Muscle of arm (tissue), 14 donors: Measurements from ENCODE around the gene EMX2. TPM values are rescaled to one million over a fixed set of nuclear protein-coding genes. Genes with fewer than 3 reads are reported as not detected.
"Not testable (repeated sequence)": the region's sequence is repeated elsewhere in the genome, so short reads cannot be mapped to it uniquely, and the experiment has no call there.

ENCODE experiments used
- DNase-seq: peaks from one replicate; pipeline ENCODE4 v3.0.0-alpha.2; 2013
- long read RNA-seq, 11 donors: transcript quantifications; one replicate each; lab custom pipeline, GENCODE V29; 2026
- polyA plus RNA-seq, 12 donors: library from polyadenylated mRNA; unstranded; fragments of 120-200 nt; gene quantifications; one replicate each; pipeline ENCODE4 v1.2.1, GENCODE V29; 2013; ENCODE audit not compliant: insufficient read length in 12 of 12

Gene EMX2
- polyA plus RNA-seq: 10 to 100 TPM in 9 of 12 donors, 1 to 10 TPM in 2, not detected in 1; 3.9 to 24.1 (median 12.3) TPM
- long read RNA-seq, donor 1: 0 reads
- long read RNA-seq, donor 2, partial matches to known transcripts: 12 of 15 reads
- long read RNA-seq, donor 2, other reads (novel, unspliced or antisense): 0 of 15 reads
- long read RNA-seq, donor 3, partial matches to known transcripts: 0 of 1 reads
- long read RNA-seq, donor 3, other reads (novel, unspliced or antisense): 0 of 1 reads
- long read RNA-seq, donor 4, partial matches to known transcripts: 0 of 1 reads
- long read RNA-seq, donor 4, other reads (novel, unspliced or antisense): 0 of 1 reads
- long read RNA-seq, donor 5: 0 reads
- long read RNA-seq, donor 6: 0 reads
- long read RNA-seq, donor 7, partial matches to known transcripts: 0 of 2 reads
- long read RNA-seq, donor 7, other reads (novel, unspliced or antisense): 0 of 2 reads
- long read RNA-seq, donor 8, partial matches to known transcripts: 0 of 2 reads
- long read RNA-seq, donor 8, other reads (novel, unspliced or antisense): 0 of 2 reads
- long read RNA-seq, donor 9, partial matches to known transcripts: 0 of 4 reads
- long read RNA-seq, donor 9, other reads (novel, unspliced or antisense): 0 of 4 reads
- long read RNA-seq, donor 10, transcript EMX2-203 (3 exons, 2,897 nt): major isoform, 8 of 20 reads
- long read RNA-seq, donor 10, partial matches to known transcripts: 12 of 20 reads
- long read RNA-seq, donor 10, other reads (novel, unspliced or antisense): 0 of 20 reads
- long read RNA-seq, donor 11, transcript EMX2-203 (3 exons, 2,897 nt): major isoform, 5 of 5 reads
- long read RNA-seq, donor 11, partial matches to known transcripts: 0 of 5 reads
- long read RNA-seq, donor 11, other reads (novel, unspliced or antisense): 0 of 5 reads

GRCh38 chr10:117542706-117543224 lies at the start of gene EMX2:
Gene EMX2 (plus strand): TSS chr10:117542746. CDS start chr10:117543268, 522 bp downstream.
- DNase-seq: no peak

- DNase-seq: no peak
These were observed 46.5 kb upstream of the EMX2 start for GRCh38 chr10:117496031-117496430.

GRCh38 chr10:117496616-117497028 lies 45.9 kb upstream of the EMX2 start:
- peak; percentile 88 for DNase-seq

GRCh38 chr10:117497736-117498135 lies 44.8 kb upstream of the EMX2 start:
- DNase-seq: no peak

GRCh38 chr10:117499248-117500105 lies 43.1 kb upstream of the EMX2 start:
- no peak for DNase-seq

- DNase-seq: no peak
These were observed 42.1 kb upstream of the EMX2 start for GRCh38 chr10:117500456-117500855.

GRCh38 chr10:117501460-117502035 lies 41.0 kb upstream of the EMX2 start:
- no peak for DNase-seq

- no peak for DNase-seq
These were observed 39.9 kb upstream of the EMX2 start for GRCh38 chr10:117502421-117503243.

GRCh38 chr10:117503244-117504205 lies 39.0 kb upstream of the EMX2 start:
- DNase-seq: peak; percentile 55

GRCh38 chr10:117504562-117504961 lies 38.0 kb upstream of the EMX2 start:
- DNase-seq: no peak

GRCh38 chr10:117507081-117507480 lies 35.5 kb upstream of the EMX2 start:
- DNase-seq: not testable (repeated sequence)

- DNase-seq: no peak
These were observed 33.0 kb upstream of the EMX2 start for GRCh38 chr10:117509573-117509972.

- DNase-seq: no peak
These were observed 30.8 kb upstream of the EMX2 start for GRCh38 chr10:117511601-117512390.

GRCh38 chr10:117514971-117515370 lies 27.6 kb upstream of the EMX2 start:
- DNase-seq: no peak

GRCh38 chr10:117516681-117517080 lies 25.9 kb upstream of the EMX2 start:
- no peak for DNase-seq

GRCh38 chr10:117518246-117518645 lies 24.3 kb upstream of the EMX2 start:
- DNase-seq: no peak

GRCh38 chr10:117519286-117519685 lies 23.3 kb upstream of the EMX2 start:
- no peak for DNase-seq

- DNase-seq: no peak
These were observed 22.7 kb upstream of the EMX2 start for GRCh38 chr10:117519879-117520278.
